Right forelimb (tissue), 1 donor: ENCODE measurements around the gene KDM4F.

Experiments
- DNase-seq: peaks from one replicate; pipeline ENCODE4 v3.0.0-alpha.2; 2018

The KDM4F gene

DNA sequence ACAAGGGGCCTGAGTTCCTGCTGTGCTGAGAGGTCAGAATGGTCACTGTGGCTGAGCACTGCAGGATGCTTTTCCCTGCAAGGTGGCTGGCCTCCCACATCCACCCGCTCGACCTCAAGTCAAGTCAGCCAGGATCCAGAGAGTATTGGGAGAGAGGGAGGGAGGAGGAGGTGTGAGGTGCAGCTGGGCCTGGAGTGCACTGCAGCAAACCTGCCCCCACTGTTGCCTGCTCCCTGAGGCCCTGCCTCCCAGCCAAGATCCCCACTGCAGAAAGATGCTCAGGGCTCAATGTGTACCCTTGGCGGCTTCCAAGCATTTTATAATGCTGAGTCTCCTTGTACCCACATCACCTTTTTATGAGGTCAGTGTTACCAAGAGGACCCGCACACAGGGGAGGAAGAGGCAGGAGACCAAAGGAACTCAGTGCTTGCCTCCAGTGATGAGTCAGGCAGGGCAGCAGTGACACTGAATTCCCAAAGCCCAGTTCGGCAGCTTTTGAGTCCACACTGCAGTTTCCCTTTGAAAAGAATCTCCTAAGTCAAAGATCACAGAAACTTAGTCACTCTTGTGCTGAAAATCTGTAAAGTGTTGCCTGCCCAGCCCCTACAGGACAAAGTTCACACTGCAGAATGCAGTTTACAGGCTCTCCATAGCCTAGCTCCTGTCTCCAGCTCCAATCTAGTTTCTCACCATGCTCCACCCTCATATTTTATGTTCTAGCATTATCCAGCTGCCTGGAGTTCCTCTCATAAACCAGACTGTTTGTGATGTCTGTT is 43.5 kb downstream of the KDM4F start:
- DNase-seq = no peak

DNA sequence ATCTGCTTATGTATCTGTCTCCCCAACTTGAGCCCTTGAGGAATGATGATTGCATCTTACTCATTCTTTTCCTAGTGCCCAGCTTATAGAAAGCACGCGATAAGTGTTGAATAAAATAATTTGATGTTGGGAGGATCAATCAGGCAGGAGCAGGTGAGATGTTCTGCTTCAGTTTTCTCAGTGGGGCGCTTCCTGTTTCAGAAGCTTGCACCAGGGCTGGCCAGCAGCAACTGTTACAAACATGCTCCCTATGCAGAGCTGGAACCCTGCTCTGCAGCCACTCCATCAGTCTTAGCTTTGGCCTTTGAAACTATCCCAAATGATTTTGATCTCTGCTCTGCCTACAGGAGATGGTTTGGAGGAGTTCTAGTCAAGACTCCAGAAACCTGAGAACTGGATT is 44.3 kb downstream of the KDM4F start:
- DNase-seq = no peak

DNA sequence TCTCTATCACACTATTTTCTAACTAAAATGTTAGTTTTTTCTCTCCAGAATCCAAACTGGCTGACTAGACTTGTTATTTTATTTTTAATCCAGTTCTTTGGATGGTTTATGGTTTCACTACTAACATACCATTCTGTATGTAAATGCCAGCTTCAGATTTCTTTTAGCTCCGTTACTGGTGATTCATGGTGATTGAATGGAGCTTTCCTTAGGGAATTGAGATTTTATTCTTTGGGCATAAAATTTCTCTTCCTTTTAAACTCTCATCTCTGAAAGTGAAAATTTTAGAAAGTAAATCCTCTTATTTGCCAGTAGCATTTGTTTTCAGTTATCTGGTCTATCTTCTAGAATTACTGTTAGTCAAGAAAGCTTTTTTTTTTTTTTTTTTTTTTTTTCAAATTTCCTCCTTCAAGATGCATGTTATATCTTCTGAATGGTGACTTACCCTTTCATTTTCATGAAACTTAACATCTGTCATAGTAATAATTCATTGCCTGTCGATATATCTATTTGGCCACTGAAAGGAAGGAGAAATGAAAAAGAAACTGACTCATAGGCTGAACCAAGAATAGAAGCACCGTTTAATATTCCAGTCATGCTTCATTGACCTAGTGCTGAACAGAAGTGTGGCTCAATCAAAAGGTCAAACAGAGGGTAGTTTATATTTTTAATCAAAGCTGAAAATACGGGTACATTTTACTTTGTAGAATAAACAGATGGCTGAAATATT is 46.8 kb downstream of the KDM4F start:
- no peak for DNase-seq

DNA sequence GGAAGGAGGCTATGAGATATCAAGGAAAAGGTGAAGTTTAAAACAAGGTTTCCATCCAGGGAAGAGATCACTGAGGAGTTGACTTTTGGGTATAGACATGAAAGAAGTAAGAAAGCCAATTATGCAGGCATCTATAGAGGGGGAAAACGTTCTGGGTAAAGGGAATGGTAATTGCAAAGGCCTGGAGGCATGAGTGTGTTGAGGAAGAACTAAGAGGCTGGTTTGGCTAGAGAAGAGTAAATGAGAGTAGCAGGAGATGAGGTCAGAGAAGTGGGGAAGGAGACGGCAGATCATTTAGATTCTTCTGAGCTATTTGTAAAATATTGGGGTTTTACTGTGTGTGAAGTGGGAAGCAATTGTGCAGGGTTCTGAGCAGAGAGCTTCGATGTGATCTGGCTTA is 48.0 kb downstream of the KDM4F start:
- no peak for DNase-seq

DNA sequence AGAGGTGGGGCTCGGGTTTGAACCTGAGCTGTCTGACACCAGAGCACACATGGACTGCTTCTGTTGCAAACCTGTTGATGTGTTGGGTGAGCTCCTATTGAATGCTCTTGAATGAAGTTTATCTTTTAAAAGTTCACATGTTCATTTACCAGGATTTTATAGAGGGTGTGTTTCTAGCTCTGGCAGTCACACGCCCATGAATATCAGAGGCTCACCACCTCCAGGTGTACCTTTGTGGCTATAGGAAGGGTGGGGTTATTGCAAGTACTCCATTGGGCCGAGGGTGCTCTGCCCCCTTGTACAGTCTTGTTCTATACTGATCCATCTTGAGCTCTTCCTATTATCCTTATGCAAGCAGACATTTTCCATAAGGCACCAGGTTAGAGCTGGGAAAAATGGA is 49.6 kb downstream of the KDM4F start:
- no peak for DNase-seq

DNA sequence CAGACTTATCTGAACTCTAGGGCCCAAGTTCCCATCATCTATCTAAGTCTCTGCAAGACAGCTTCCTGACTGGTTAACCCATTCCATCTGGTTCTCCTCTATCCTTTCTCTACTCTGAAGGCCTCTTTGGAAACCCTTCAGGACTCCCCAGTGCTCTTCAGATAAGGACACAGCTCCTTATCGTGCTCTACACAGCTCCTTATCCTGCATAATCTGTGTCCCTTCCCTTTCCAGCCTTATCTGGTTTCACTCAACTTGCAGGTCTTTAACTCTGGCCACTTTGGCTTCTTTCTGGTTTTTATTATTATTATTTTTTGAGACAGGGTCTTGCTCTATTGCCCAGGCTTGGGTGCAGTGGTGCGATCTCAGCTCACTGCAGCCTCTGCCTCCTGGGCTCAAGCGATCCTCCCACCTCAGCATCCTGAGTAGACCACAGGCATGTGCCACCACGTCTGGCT is 51.0 kb downstream of the KDM4F start:
- no peak for DNase-seq
